ENCODE measurements around the gene TADA3.
A peak's percentile ranks its signal among the peaks of the same experiment; 100 is the strongest.
"Not testable (repeated sequence)": the region's sequence is repeated elsewhere in the genome, so short reads cannot be mapped to it uniquely, and the experiment has no call there.

The TADA3 gene

GRCh38 chr3:9778143-9779074, 13.9 kb downstream of the TADA3 start:
- peak; percentile 34 for DNase-seq (ENCODE audit: extremely low read depth, low read depth)
- TF ChIP-seq CTCF (IDR thresholded peaks at IDR 0.05; ENCODE audit: low read depth, low read length), result no peak

DNA sequence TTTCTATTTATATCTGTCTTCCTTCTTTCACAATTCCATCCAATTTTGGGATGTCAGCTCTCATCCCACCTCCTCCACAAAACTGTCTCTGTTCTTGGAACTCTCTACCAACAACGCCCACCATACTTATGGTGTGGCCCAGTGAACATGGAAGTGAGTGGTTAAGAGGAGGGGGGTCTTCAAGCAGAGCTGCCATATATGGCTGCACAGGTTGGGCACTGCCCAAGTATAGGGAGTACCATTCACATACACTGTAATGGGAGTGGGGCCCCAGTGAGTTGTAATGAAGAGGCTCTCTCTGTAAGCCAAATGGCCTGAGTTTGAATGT, 14.6 kb downstream of the TADA3 start:
- no peak for TF ChIP-seq CTCF (IDR thresholded peaks at IDR 0.05; ENCODE audit: low read depth, low read length)
- no peak for DNase-seq (ENCODE audit: extremely low read depth, low read depth)

- TF ChIP-seq CTCF (IDR thresholded peaks at IDR 0.05; ENCODE audit: low read depth, low read length), result no peak
- DNase-seq (ENCODE audit: extremely low read depth, low read depth), result no peak
Measured at GRCh38 chr3:9776896-9777693, 15.2 kb downstream of the TADA3 start.

DNA sequence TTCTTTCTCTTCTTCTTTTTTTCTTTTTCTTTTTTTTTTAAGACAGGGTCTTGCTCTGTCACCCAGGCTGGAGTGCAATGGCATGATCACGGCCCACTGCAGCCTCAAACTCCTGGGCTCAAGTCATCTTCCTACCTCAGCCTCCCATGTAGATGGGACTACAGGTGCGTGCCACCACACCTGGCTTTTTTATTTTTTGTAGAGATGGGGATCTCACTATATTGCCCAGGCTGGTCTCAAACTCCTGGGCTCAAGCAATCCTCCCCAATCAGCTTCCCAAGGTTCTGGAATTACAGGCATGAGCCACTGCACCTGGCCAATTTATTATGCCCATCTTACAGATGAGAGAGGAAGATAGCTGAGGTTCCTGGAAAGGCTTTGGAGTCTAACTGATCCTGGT, 21.3 kb downstream of the TADA3 start:
- not testable (repeated sequence) for DNase-seq (ENCODE audit: extremely low read depth, low read depth)

GRCh38 chr3:9770276-9770812, 21.9 kb downstream of the TADA3 start:
- TF ChIP-seq CTCF (IDR thresholded peaks at IDR 0.05; ENCODE audit: low read depth, low read length), result no peak
- no peak for DNase-seq (ENCODE audit: extremely low read depth, low read depth)

GRCh38 chr3:9769426-9770275, 22.6 kb downstream of the TADA3 start, which contains the start of gene CAMK1:
CAMK1 (minus strand) TSS chr3:9769947; CDS start chr3:9767749, 2,198 bp downstream.
- peak; percentile 27 for DNase-seq (ENCODE audit: extremely low read depth, low read depth)
- TF ChIP-seq CTCF (IDR thresholded peaks at IDR 0.05; ENCODE audit: low read depth, low read length), result no peak

- no peak for DNase-seq (ENCODE audit: extremely low read depth, low read depth)
- no peak for TF ChIP-seq CTCF (IDR thresholded peaks at IDR 0.05; ENCODE audit: low read depth, low read length)
Measured at GRCh38 chr3:9769012-9769411, 23.3 kb downstream of the TADA3 start.

Data from AG09319 (cell line).